ENCODE results near the gene SSPN. TPM values are rescaled to one million over a fixed set of nuclear protein-coding genes. Genes with fewer than 3 reads are reported as not detected.

SSPN gene
- total RNA-seq, 2 donors from 2014 or later: 3.3 to 6.7 TPM

- H3K4me3 ChIP-seq: no peak overlapping the region
- ATAC-seq: no peak
- peaks cover 33% of the 10 kb centered on the region for H3K4me1 ChIP-seq
- no peaks in the 10 kb centered on the region for H3K9me3 ChIP-seq
- intact Hi-C loops (cut with DNase I): no loop called here
- WGBS, 2 donors: 62 to 71% methylated on average over 2 of the region's 2 CpGs
- H3K36me3 ChIP-seq (replicated peaks in 1 of 2; ENCODE audit: insufficient read depth in 1 of 2, low read depth in 2 of 2): no peaks in the 10 kb centered on the region
- peak overlapping the region; percentile 53 to 83 (median 72) for H3K27ac ChIP-seq
- TF ChIP-seq POLR2A (IDR thresholded peaks at IDR 0.05) (no peak), CTCF (IDR thresholded peaks at IDR 0.05) (no peak)
- no peak for DNase-seq
- no peaks in the 10 kb centered on the region for H3K27me3 ChIP-seq
Observed at GRCh38 chr12:26152507-26153102, 42.8 kb upstream of the SSPN start.

GRCh38 chr12:26153421-26154154 is 41.8 kb upstream of the SSPN start:
- TF ChIP-seq POLR2A (IDR thresholded peaks at IDR 0.05): peak in 2 of 3 donors; percentile 23 to 47
- peak in 4 of 7 experiments; percentile 28 to 46 (median 30) for TF ChIP-seq CTCF (IDR thresholded peaks at IDR 0.05)
- Histone ChIP-seq H3K4me3 (no peak overlapping the region), H3K36me3 (replicated peaks in 1 of 2; ENCODE audit: insufficient read depth in 1 of 2, low read depth in 2 of 2) (no peaks in the 10 kb centered on the region), H3K27ac (peak overlapping the region; percentile 68 to 83 (median 72)), H3K27me3 (no peaks in the 10 kb centered on the region), H3K9me3 (no peaks in the 10 kb centered on the region), H3K4me1 (peaks cover 36% of the 10 kb centered on the region)
- intact Hi-C loops (cut with DNase I): no loop called here
- DNase-seq (peak; percentile 43 to 81 (median 66)), ATAC-seq (peak; percentile 91)
- 31% methylated on average over 5 of the region's 5 CpGs for WGBS, 2 donors

GRCh38 chr12:26156201-26156871 is 39.0 kb upstream of the SSPN start:
- no peaks in the 10 kb centered on the region for H3K36me3 ChIP-seq (replicated peaks in 1 of 2; ENCODE audit: insufficient read depth in 1 of 2, low read depth in 2 of 2)
- H3K27ac ChIP-seq: peak overlapping the region; percentile 25 to 68 (median 46)
- no peak for ATAC-seq
- no peak for DNase-seq
- intact Hi-C loops (cut with DNase I): no loop called here
- TF ChIP-seq POLR2A (IDR thresholded peaks at IDR 0.05): no peak
- TF ChIP-seq CTCF (IDR thresholded peaks at IDR 0.05): no peak
- WGBS, 2 donors: 68 to 73% methylated on average over 17 of the region's 17 CpGs
- no peak overlapping the region for H3K4me3 ChIP-seq
- peaks cover 36% of the 10 kb centered on the region for H3K4me1 ChIP-seq
- no peaks in the 10 kb centered on the region for H3K27me3 ChIP-seq
- H3K9me3 ChIP-seq: no peaks in the 10 kb centered on the region

- H3K27ac ChIP-seq: peak overlapping the region in 3 of 4 donors; percentile 25 to 68 (median 39)
- DNase-seq: peak in 3 of 4 donors; percentile 22 to 34 (median 33)
Observed at GRCh38 chr12:26157001-26157400, 38.4 kb upstream of the SSPN start.

More at GRCh38 chr12:26157001-26157400, 38.4 kb upstream of the SSPN start:
- ATAC-seq: peak; percentile 67
- WGBS, 2 donors: 8 to 15% methylated on average over 3 of the region's 3 CpGs
- H3K27me3 ChIP-seq: no peaks in the 10 kb centered on the region
- no peak for TF ChIP-seq CTCF (IDR thresholded peaks at IDR 0.05)
- TF ChIP-seq POLR2A (IDR thresholded peaks at IDR 0.05): peak in 2 of 3 donors; percentile 35 to 45
- H3K4me3 ChIP-seq: no peak overlapping the region
- H3K4me1 ChIP-seq: peaks cover 36% of the 10 kb centered on the region
- H3K36me3 ChIP-seq (replicated peaks in 1 of 2; ENCODE audit: insufficient read depth in 1 of 2, low read depth in 2 of 2): no peaks in the 10 kb centered on the region
- intact Hi-C loops (cut with DNase I): no loop called here
- H3K9me3 ChIP-seq: no peaks in the 10 kb centered on the region
